NT2/D1 (cell line): ENCODE data around the gene KIAA0930.

Source experiments
- DNase-seq: peaks from one replicate; pipeline ENCODE4 v3.0.0-alpha.2; 2011; ENCODE audit warnings: low read depth, low spot score
- H3K27me3 ChIP-seq: 2 replicates; pipeline ENCODE4 v1.6.0; 2011; ENCODE audit warnings: mild to moderate bottlenecking; ENCODE audit not compliant: insufficient read length, insufficient read depth
- H3K36me3 ChIP-seq: 2 replicates; pipeline ENCODE4 v1.6.1; 2011; ENCODE audit warnings: mild to moderate bottlenecking, low read length, mixed read lengths; ENCODE audit not compliant: insufficient read depth, insufficient read length
- H3K4me1 ChIP-seq: 2 replicates; pipeline ENCODE4 v1.5.1; 2011; ENCODE audit not compliant: insufficient read depth, insufficient read length
- H3K4me3 ChIP-seq: 2 replicates; pipeline ENCODE4 v1.5.1; 2011; ENCODE audit warnings: low read depth; ENCODE audit not compliant: insufficient read length
- H3K9ac ChIP-seq: 2 replicates; pipeline ENCODE4 v1.6.0; 2011; ENCODE audit warnings: low read depth; ENCODE audit not compliant: insufficient read length
- H3K9me3 ChIP-seq: 2 replicates; pipeline ENCODE4 v1.5.1; 2011; ENCODE audit warnings: mild to moderate bottlenecking, low read length; ENCODE audit not compliant: insufficient read depth
- SUZ12 ChIP-seq: IDR thresholded peaks from 2 replicates; pipeline ENCODE4 v1.6.1; 2011; ENCODE audit not compliant: insufficient read length, insufficient read depth; ENCODE audit errors: extremely low read depth
- YY1 ChIP-seq: IDR thresholded peaks from 2 replicates; pipeline ENCODE4 v1.6.1; 2011; ENCODE audit not compliant: insufficient read length, insufficient read depth
- ZNF274 ChIP-seq: IDR thresholded peaks from 2 replicates; pipeline ENCODE4 v1.6.1; 2011; ENCODE audit warnings: mild to moderate bottlenecking, low read depth, low read length

The KIAA0930 gene

DNA sequence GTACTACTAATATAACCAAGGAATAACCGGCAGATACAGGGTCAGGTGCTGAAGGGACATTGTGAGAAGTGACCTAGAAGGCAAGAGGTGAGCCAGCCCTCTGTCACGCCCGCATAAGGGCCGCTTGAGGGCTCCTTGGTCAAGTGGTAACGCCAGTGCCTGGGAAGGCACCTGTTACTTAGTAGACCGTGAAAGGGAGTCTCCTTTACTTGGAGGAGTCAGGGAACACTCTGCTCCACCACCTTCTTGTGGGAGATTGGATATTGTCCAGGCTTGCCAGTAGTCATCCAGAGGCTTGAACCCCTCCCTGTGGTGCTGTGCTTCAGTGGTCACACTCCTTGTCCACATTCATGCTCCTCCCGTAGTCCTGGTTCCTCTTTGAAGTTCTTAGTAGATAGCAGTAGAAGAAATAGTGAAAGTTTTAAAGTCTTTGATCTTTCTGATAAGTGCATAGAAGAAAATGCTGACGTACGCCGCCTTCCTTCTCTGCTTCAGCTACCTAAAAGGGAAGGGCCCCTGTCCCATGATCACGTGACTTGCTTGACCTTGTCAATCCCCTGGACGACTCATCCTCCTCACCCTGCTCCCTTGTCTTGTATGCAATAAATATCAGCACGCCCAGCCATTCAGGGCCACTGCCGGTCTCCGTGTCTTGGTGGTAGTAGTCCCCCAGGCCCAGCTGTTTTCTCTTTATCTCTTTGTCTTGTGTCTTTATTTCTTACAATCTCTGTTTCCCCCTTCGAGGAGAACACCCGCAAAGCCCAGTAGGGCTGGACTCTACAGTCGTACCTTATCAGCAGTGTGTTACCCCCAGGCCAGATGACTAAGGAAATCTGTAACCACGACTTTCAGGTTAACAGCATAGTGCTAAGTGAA is 70.9 kb downstream of the KIAA0930 start:
- H3K4me3 ChIP-seq, result no peak overlapping the region
- no peak overlapping the region for H3K9ac ChIP-seq
- H3K4me1 ChIP-seq, result peaks cover 4% of the 10 kb centered on the region
- TF ChIP-seq YY1 (no peak), ZNF274 (no peak), SUZ12 (no peak)
- DNase-seq, result no peak
- no peaks in the 10 kb centered on the region for H3K9me3 ChIP-seq
- H3K36me3 ChIP-seq, result peaks cover 82% of the 10 kb centered on the region
- no peaks in the 10 kb centered on the region for H3K27me3 ChIP-seq

GRCh38 chr22:45166932-45167331 is 73.8 kb downstream of the KIAA0930 start:
- H3K36me3 ChIP-seq, result peaks cover 55% of the 10 kb centered on the region
- no peaks in the 10 kb centered on the region for H3K27me3 ChIP-seq
- no peak overlapping the region for H3K4me3 ChIP-seq
- DNase-seq, result no peak
- H3K4me1 ChIP-seq, result no peaks in the 10 kb centered on the region
- H3K9me3 ChIP-seq, result no peaks in the 10 kb centered on the region
- no peak overlapping the region for H3K9ac ChIP-seq
- TF ChIP-seq ZNF274, result no peak
- no peak for TF ChIP-seq YY1
- TF ChIP-seq SUZ12, result no peak

GRCh38 chr22:45164270-45165088 is 76.2 kb downstream of the KIAA0930 start:
- Histone ChIP-seq H3K9me3 (no peaks in the 10 kb centered on the region), H3K36me3 (peaks cover 38% of the 10 kb centered on the region), H3K27me3 (no peaks in the 10 kb centered on the region), H3K9ac (peak overlapping the region; percentile 88), H3K4me1 (no peaks in the 10 kb centered on the region), H3K4me3 (peak overlapping the region; percentile 54)
- TF ChIP-seq YY1 (no peak), SUZ12 (no peak), ZNF274 (no peak)
- no peak for DNase-seq

- TF ChIP-seq SUZ12 (no peak), ZNF274 (no peak), YY1 (peak; percentile 28)
- peak; percentile 89 for DNase-seq
- Histone ChIP-seq H3K4me3 (peak within 1 kb of the TSS; percentile 74), H3K36me3 (peaks cover 34% of the 10 kb centered on the region), H3K27me3 (no peaks in the 10 kb centered on the region), H3K9me3 (no peaks in the 10 kb centered on the region), H3K9ac (peak within 1 kb of the TSS; percentile 88), H3K4me1 (no peaks in the 10 kb centered on the region)
Measured at GRCh38 chr22:45163451-45164269, 77.0 kb downstream of the KIAA0930 start, which contains the start of gene NUP50. Gene NUP50 (plus strand): TSS chr22:45163925. CDS start chr22:45168178, 4,253 bp downstream.

GRCh38 chr22:45163099-45163450 is 77.6 kb downstream of the KIAA0930 start:
- Histone ChIP-seq H3K36me3 (peaks cover 32% of the 10 kb centered on the region), H3K9ac (peak overlapping the region; percentile 78), H3K9me3 (no peaks in the 10 kb centered on the region), H3K27me3 (no peaks in the 10 kb centered on the region), H3K4me3 (peak overlapping the region; percentile 74), H3K4me1 (no peaks in the 10 kb centered on the region)
- TF ChIP-seq YY1, result no peak
- no peak for TF ChIP-seq ZNF274
- no peak for TF ChIP-seq SUZ12
- no peak for DNase-seq

GRCh38 chr22:45162531-45162930 is 78.2 kb downstream of the KIAA0930 start:
- peaks cover 34% of the 10 kb centered on the region for H3K36me3 ChIP-seq
- no peaks in the 10 kb centered on the region for H3K27me3 ChIP-seq
- no peaks in the 10 kb centered on the region for H3K9me3 ChIP-seq
- no peaks in the 10 kb centered on the region for H3K4me1 ChIP-seq
- peak overlapping the region; percentile 78 for H3K9ac ChIP-seq
- no peak for DNase-seq
- TF ChIP-seq SUZ12, result no peak
- no peak for TF ChIP-seq YY1
- TF ChIP-seq ZNF274, result no peak
- H3K4me3 ChIP-seq, result peak overlapping the region; percentile 74
